Fibroblast of skin of left quadriceps (primary cell): ENCODE measurements around the gene HYDIN.
"Not testable (repeated sequence)": the region's sequence is repeated elsewhere in the genome, so short reads cannot be mapped to it uniquely, and the experiment has no call there.

ENCODE experiments used
- DNase-seq, 2 experiments: peaks; one replicate each; pipeline ENCODE4 v3.0.0-alpha.2; 2013; ENCODE audit warnings: low read depth in 2 of 2

HYDIN gene

DNA sequence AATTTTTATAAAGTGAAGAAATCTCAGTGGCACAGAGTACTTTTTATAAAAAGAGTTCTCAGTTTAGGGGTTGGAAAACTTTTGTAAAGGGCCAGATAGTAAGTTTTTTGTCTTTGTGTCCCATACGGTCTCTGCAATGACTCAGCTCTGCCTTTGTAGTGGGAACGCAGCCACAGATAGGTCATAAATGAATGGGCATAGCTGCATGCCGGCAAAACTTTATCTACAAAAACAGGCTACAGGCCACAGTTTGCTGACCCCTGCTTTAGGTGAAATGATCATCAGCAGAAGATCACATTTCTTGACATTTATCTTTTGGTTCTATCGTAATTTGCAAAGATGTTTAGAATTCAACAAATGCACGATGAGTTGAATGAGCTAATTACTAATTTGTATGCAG is 365.8 kb downstream of the HYDIN start:
- DNase-seq = not testable (repeated sequence)

DNA sequence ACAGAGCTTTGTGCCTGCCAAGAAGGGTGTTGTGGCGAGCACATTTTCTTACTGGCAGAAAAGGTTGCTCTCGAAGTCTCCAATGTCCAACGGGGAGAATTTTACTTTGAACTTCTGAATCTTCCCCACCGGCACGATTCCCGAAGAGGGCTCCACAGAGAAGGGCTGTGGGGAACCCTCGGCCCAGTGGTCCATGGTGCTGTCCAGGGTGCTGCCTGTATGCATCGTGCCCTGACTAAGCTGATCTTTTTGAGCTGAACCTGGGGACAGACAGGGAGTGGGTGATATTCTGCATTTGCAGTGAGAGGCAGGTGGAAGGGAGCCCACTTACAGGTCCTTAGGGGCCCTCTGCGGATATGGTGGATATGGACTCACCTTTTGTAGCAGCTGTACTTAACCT is 368.5 kb downstream of the HYDIN start:
- not testable (repeated sequence) for DNase-seq

DNA sequence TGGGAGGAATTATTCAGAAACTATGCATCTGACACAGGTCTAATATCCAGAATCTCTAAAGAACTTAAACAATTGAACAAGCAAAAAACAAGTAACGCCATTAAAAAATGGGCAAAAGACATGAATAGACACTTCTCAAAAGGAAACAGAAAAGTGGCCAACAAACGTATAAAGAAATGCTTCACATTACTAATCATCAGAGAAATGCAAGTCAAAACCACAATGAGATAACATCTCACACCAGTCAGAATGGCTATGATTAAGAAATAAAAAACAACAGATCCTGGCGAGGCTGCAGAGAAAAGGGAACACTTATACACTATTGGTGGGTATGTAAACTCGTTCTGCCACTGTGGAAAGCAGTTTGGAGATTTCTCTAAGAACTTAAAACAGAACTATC is 379.2 kb downstream of the HYDIN start:
- not testable (repeated sequence) for DNase-seq

DNA sequence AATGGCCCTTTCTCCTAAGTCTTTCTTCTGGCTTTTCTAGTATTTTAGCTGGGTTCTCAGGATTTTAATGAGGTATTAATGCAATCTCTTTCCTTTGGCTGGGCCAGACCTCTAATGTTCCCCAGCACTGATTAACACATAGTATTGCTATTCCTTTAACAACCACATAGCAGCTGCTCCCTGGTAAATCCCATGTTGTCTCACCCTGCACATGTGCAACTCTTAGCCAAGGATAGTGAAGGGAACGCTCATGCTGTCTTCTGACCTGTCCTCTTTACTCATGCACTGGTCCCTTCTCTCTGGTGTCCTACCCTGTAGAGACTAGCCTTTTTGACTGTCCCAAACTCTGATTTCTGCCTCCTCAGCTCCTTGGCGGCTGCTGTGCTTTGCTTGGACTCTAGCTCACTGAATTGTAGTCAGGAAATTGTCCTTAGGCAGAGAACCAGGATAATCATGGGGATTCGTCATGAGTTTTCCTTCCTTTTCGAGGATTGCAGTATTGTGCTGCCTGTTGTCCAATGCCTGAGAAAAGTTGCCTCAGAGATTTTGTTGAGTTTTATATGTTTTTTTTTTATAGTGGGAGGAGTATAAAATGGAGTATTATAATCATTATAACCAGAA is 406.9 kb downstream of the HYDIN start:
- not testable (repeated sequence) for DNase-seq

DNA sequence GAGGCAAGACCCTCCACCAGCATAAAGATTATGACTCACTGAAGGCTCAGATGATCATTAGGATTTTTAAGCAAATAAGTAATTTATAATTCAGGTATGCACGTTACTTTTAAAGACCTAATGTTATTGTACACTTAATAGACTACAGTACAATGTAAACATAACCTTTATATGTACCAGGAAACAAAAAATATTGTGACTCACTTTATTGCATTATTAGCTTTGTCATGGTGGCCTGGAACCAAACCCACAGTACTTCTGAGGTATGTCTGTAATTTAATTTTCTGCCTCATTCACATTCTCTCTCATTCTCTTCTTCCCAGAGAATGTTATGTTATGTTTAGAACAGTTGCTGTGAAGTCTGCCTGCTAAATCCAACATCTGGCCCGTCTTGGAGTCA is 407.8 kb downstream of the HYDIN start:
- not testable (repeated sequence) for DNase-seq

DNA sequence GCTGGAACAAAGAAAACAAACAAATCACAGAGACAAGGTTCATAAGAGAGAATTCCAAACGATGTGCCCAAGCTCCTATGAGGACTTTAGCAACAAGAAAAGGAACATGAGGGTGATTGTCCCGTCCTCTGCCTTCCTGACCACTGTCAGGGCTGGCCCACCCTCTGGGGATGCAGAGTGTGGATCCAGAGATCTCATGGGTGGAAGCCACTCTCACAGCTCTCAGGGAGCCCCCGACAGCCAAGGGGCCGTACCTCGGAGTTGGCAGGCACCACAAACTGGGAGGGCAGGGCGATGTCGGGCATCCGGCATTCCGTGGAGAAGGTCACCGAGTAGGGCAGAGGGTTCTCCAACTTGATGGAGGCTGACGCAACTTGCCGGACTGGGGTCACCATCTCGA is 412.4 kb downstream of the HYDIN start:
- DNase-seq = not testable (repeated sequence)

DNA sequence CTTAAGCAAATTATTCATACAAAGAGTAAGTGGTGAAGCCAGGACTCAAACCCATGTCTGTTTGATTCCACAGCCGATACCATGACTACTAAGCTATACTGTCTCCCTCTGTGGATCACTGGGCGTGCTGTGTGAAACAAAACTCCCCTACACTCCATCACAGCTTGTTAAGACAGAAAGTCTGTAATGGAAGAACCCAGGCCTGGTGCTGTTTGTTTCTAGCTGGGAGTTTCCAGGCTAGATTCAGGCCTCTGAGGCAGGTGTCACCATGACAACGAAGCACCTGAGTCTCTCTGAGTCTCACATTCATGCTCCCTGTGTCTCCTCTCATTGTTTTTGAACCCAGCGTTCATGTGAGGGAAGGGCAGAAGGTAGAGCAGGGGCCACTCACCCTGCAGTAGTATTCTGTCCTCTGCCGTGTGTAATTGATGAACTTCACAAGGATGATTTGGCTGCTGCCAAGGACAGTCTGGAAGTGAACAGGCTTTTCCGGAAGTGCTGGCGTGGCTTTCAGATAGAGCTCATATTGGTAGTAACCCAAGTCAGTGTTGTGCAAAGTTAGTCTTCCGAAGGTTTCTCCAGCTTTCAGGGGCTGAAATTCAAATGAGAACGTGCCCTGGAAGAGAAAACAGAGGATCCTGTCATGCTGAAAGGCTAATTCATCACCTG is 421.0 kb downstream of the HYDIN start:
- no peak for DNase-seq

DNA sequence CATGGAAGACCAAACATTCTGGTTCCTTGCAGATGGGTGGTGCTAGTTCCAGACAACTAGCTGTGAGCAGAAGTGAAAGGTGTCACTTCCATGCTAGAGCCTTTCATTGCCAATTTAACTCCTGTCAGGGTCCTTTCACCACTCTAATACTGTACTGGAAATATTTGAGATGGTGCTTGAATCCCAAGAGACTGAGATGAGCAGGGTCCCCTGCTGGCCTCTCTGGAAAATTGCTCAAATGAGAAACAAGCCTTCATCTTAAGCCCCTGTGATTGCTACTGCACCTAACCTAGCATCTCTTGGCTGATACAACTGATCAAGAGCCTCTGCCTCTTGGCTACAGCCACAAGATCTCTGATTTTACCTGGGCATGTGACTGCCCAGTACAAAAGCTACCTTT is 422.2 kb downstream of the HYDIN start:
- DNase-seq = no peak

DNA sequence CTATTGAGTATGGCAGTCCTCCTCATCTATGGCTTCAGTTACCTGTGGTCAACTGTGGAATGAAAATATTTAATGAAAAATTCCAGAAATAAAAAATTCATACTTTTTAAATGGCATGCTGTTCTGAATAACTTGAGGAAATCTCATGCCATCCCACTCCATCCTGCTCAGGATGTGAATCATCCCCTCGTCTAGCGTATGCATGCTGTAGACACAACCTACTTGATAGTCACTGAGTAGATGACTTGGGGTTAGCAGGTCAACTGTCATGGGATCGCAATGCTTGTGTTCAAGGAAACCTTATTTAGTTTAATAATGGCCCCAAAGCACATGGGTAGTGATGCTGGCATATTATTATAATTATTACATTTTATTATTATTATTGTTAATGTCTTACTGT is 424.7 kb downstream of the HYDIN start:
- no peak for DNase-seq

DNA sequence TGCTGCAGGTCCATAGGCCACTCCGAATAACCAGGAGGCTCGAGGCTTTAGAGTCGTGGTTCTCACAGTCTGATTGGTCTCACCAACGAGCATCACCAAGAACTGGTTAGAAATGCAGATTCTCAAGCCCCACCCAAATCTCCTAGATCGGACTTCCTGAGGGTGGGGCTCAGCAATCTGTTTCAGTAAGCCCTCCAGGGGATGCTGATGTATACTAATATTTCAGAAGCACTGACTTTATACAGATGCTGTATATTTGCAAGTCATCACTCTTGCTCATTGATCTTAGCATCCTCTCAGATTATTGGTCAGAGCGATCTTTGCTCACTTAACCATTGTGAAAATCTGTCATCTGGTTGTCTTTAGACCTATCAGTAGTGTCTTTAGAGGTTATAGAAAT is 425.1 kb downstream of the HYDIN start:
- no peak for DNase-seq

DNA sequence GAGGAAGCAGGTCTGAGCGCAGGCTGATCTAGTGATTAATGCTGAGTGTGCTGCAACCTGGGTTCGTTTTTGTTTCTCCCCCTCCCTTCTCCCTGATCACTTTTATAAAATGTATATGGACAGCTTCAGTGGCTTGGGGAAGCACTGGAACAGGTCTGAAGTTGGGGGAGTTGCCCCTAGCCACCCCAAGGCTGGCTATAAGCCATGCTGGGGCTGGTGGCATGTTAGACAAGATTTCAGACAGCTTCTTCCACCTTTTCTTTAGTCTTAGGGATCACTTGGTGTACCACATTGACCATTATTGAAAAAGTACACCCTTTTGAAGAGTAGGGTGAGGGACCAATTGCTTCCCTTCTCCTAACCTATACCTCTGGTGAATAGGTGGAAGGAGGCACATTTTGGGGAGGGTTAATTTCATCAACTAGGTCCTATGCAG is 425.8 kb downstream of the HYDIN start:
- no peak for DNase-seq

DNA sequence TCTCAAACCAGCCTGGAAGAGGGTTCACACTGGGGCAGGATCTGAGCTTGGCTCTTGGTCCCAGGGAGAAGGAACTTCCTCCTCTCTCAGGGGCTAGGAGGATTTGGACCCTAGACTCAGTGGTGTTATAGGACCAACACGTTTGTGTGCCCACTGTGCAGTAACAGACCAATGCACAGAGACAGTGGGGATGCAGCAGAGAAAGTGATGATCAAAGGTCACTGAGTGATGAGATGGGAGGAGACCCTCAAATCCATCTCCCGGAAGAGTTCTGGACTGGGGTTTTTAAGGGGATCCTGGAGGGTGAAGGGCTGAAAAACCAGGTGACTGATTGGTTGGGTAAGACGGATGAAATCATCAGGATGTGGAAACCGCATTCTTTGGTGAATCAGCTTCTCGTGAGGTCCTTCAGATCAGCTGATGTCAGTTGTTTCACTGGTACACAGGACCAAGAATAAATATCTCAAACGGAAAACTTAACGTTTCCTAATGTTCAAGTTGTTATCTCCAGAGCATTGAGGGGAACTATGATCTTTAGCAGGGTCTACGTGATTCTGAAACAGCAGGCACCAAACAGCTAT is 426.3 kb downstream of the HYDIN start:
- DNase-seq = peak; percentile 30 to 31

DNA sequence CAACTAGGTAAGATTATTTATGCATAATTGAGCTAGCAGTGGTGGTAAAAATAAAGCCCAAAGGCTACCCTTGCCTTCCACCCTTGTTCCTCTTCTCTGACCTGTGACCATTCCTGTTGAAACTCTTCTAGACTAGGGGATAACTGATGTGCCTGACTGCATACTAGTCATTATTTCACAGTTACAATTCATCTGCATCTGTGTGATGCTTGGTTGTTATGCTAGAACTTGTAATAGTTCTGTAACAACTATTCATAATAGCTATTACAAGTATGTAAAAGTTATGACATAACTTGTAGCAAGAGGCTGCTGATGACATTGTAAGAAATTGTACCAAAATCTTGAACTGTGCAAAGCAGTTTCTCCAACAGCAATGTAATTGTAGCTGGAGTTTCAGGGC is 427.2 kb downstream of the HYDIN start:
- DNase-seq = no peak

DNA sequence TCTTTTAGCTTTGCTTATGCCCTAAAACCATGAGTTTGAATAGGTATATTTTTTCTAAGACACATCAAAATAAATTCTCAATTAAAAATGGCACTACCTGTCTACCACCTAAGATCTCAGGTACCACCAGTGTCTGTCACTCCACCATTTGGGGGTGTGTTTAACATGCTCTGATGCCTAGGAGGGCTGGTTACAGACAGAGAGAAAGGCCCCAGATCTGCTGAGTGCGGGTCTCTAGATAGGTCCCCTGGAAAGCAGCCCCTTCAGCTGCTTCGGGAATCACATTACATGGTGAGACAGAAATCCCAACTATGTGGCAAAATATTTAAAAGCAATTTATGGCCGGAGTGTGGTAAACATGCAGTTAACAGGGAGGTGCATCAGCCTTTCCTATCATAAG is 428.9 kb downstream of the HYDIN start:
- no peak for DNase-seq

DNA sequence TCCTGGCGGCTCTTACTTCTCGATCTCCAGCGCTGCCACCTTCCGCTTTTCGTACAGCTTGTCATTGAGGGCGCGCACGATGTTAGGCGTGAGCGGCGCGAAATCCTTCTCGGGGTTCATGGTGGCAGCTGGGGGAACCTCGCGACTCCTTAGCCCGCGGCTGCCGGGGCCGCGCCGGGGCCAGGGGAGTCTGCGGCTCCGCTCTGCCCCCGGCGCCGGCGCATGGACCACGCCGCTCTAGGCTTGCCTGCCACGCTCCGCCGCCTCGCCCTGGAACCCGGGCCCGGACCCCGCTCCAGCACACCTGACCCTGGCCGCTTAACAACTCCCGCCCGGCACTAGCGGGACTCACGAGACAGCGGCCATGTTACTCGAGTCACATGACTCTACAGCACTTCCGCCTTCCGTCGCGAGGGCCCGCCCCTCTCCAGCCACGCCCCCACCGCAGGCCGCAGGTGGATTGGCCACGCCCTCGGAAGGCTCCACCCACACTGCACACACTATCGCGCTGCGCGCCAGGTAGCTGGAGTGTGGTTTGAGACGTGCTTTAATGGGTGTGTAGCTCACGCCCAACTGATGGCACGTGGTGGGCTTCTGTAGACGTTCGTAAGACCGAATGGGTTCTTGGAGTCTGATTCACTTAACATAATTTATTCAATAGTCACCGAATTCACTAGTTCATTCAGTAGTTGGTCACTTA is 429.6 kb downstream of the HYDIN start, which contains the start of gene VAC14:
Gene VAC14 (minus strand): TSS at position 378 of the 700 bp plus-strand sequence. CDS start 258 bp downstream, at position 120.
- DNase-seq = peak; percentile 33 to 49

DNA sequence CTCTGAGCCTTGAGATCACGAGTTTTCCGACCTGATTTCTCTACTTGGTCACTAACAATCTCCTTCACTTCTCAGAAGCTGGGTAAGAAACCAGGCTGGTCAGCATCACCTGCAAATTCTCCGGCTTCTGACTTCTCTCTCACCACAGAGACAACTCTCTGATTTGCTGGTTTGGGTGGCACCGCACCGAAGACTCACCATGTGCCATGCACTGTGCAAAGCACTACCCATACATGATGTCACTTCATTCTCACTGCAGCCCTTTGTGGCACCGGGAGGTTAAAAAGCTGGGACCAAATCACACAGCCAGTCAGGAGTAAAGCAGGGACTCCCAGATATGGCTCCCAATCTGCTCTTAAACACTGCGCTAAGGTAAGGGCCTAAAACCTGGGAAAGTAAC is 430.2 kb downstream of the HYDIN start:
- no peak for DNase-seq

DNA sequence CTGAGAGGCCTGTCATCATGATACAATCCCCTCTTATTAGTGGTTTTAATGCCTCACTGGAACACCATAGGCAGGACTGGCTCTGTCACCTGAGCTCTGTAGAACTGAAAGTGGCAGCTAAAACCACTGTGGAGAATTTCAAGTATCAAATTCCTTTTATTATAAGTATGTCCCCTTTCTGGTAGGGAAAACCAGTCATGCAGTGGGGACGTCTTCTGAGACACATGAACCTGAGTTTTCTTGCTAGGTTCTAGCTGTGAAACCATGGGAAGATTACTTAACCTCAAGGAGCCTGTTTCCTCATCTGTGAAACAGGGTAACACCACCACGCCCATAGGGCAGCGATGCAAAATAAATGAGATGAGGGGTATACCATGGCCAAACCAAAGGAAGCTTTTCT is 434.2 kb downstream of the HYDIN start:
- DNase-seq = no peak

DNA sequence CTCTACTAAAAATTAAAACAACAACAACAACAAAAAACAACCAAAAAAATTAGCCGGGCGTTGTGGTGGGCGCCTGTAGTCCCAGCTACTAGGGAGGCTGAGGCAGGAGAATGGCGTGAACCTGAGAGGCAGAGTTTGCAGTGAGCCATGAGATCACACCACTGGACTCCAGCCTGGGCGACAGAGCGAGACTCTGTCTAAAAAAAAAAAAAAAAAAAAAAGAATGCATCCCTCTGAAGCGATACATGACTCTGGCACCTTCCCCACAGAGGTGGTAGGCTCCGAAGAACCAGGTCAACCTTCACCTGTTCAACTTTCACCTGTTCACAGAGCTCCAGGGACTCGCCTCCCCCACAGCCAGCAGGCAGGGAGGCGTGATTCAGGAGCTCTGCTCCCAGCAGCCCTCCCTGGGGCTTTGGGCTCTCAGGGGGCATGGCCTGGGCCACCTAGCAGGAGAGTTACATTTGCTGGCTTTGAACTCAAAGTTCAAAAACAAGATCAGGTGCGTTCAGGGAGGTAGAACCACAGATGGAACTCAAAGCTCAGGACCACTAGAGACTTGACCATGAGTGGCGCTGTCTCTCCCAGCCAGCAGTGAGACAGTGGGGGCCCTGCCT is 435.1 kb downstream of the HYDIN start:
- no peak for DNase-seq

DNA sequence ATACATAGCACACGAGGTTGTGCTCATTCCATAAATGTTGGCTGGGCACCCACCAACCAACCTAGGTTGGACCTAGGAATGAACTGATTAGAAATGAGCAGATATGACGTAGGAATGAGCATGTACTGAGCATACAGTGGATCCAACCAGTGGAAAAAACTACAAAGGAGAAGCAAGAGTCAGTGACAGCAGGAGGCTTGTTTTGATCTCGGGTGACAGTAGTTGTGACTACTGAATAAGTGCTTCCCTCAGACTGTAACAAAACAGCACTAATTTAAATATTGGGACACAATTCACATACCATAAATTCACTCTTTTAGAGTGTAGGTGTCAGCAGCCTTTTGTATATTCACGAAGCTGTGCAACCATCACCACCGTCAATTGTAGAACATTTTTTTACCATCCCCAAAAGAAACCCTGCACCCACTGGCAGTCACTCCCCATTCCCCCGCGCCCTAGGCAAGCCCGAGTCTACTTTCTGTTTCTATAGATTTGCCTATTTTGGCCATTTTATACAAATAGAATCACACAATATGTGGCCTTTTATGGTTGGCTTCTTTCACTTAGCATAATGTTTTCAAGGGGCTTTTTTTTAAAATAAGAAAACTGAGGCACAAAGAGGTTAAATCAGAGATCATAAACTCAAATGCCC is 436.5 kb downstream of the HYDIN start:
- no peak for DNase-seq

DNA sequence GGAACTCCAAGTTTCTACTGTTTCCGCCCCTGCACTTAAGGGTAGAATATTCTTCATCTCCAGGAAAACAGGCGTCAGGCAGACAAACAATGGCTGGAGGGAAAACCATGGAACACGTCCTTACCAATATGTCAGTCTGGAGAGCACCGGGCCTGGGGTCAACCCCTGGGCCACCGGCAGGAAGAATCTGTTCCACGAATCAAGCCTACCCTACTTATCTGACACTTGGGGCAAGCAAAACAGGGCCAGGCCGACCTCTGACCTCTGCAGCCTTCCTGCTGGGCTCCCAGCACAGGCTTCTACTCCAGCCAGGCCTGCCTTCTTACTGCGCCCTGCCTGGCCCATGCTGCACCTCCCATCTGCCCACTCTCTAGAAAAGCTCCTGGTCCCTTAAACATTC is 439.7 kb downstream of the HYDIN start:
- DNase-seq = no peak

DNA sequence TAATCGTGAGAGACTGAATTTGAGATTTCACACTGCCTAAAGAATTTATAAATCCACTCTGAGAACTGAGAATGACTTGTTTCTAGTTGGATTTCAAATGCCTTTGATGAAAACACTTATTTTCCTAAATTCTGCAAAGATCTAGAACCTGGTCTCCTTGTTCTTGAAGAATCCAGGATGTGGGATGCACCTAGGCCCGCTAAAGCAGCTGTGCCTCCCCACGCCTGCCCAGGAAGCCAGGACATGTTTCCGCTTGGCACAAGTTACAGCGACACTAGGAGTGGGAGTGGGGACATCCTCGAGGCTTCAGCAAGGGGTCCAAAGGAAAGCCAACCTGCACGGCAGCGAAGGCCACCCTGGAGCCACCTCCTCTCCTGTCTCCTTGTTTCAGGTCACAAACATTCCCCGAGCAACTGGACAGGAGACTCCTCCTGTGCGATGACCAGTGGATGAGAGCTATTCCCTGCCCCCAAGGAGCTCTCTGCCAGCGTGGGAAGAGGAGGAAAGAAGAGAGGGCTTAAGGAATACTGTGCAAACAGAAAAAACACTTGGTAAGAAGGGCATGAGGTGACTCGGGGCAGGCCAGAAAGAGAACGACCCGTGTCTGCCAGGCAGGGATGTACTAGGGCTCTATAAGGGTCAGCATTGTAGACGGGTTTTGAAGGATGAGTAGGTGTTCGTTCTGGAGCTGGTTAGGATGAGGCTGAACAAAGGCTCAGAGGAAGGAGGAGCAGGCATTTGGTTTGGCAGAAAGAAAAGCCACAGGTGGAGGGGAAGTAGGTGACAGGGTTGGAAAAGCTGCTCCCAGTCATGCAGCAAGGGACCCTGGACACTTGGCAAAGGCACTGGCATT is 440.7 kb downstream of the HYDIN start:
- DNase-seq = no peak
